Smooth muscle cell of the brain vasculature (primary cell): Measurements from ENCODE around the gene ZNF503.

ENCODE experiments used
- DNase-seq: peaks from one replicate; pipeline ENCODE4 v3.0.0-alpha.2; 2012; ENCODE audit warnings: low read depth, low spot score

Gene ZNF503

GRCh38 chr10:75401569-75402485 lies at the start of gene ZNF503:
Gene ZNF503 (minus strand): TSS chr10:75401764. CDS start chr10:75401419, 345 bp downstream.
- peak; percentile 86 for DNase-seq

DNA sequence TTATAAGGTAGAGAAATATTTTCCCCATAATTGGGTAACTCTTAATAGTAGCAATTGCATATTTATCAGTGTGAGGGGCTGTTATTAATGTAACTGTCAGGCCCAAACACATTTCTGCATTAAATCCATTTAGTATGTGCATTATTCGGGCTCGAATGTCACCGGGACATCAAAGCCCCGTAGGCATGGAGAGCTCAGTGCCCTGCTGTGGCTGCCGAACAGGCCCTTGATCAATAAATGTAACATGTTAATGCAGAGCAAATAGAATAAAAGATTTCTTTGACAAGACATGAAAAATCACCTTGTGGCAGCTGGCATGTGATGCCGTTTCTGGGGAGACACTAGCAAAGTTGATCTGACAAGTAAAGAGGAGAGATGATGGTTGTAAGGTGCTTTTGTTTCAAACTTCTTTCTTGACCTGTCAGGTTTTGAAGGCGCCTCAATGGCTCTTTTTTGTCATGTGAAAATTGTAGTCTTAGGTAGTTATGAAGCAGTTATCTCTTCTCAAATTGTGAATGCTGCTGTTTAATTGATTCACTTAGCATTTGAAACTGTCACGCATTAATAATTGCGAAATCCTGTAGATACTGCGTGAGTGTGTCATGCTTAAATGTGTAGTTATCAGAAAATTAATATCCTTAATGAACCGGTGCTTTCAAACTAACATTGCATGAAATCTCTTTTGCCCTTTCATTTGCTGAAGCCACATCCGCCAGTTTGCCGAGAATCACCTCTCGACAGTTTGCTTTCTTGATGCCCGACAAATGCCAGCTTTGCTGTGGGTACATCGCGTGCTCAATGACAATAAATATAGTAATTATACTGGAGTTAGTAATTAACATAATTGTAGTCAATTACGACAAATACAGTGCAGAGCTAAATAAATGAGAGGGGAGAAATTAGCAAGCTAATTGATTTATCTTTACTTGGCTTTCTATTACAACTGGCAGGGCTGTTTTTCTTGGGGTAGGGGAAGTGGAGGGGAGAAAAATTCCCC lies 49.4 kb upstream of the ZNF503 start:
- no peak for DNase-seq

DNA sequence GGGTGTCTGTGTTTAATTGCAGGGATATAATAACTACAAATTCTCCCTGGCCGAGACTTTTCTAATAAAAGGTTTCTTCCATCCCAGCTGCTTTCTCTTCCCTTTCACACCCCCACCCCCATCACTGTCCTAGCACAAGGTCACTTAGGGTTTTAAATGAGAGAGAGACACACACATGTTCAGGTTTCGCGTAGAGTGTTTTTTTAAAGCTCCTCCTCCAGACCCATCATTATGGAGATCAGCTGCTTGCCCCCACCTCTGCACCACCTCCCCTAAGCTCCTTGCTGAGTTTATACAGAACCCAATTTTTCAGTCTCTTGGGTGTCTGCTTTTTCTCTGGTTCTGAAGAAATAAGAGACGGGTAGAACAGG lies 48.5 kb upstream of the ZNF503 start:
- DNase-seq = no peak

GRCh38 chr10:75449382-75450074 lies 48.0 kb upstream of the ZNF503 start:
- no peak for DNase-seq

DNA sequence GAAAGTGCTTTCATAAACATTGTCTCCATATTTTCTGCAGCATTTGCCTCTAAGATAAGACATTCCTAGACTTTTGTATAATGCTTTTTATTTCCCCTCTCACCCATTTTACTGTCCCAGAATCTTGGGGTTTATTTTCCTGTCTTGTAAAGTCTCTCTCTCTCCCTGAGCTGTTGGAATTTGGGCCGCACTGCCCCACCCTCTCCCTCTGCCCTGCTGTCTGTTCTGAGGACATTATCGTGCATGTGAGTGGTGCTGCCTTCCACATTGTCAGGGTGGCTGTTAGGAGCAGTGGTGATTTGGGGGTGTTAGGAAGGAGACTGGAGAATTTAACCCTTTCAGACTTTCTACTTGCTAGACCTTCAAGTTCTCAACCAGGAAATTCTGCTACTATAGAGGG lies 46.6 kb upstream of the ZNF503 start:
- no peak for DNase-seq

- DNase-seq = no peak
Measured at GRCh38 chr10:75446508-75446907, 44.9 kb upstream of the ZNF503 start.

DNA sequence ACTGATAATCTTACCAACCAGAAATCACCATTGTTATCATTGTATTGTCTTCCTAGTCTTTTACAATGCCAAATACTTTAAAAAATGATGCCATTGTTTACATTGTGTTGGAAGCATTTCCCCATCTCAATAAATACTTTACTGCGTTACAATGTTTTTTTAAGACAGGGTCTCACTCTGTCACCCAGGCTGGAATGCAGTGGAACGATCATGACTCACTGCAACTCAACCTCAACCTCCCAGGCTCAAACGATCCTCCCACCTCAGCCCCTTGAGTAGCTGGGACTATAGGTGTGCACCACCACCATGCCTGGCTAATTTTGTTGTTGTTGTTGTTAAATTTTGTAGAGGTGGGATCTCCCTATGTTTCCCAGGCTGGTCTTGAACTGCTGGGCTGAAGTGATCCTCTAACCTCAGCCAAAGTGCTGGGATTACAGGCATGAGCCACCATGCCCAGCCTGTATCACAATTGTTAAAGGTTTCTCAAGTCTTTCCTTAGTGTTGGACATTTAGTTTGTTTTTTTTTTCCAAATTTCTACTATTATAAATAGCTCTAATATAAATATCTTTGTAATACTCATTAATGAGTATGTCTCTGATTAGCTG lies 43.3 kb upstream of the ZNF503 start:
- DNase-seq = no peak

GRCh38 chr10:75443362-75443761 lies 41.8 kb upstream of the ZNF503 start:
- no peak for DNase-seq

- no peak for DNase-seq
Measured at GRCh38 chr10:75441682-75442081, 40.1 kb upstream of the ZNF503 start.

DNA sequence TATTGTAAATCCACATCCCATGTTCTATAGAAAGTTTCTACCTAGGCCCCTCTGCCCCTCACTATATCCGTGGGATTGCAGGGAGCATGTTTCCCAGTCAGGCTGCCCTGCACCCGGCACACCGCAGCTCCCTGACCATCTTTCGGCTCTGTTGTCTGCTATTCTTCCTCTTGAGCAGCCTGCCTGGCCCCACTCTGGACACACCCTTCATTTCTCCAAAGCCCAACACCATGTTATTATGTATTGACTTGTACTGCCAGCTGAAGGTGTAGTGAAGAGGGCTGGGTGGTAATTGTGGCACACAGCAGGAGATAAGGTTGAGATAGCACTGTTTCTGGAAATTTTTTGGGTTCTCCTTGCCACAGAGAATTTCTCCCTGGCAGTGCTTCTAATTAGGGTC lies 39.6 kb upstream of the ZNF503 start:
- DNase-seq = no peak

DNA sequence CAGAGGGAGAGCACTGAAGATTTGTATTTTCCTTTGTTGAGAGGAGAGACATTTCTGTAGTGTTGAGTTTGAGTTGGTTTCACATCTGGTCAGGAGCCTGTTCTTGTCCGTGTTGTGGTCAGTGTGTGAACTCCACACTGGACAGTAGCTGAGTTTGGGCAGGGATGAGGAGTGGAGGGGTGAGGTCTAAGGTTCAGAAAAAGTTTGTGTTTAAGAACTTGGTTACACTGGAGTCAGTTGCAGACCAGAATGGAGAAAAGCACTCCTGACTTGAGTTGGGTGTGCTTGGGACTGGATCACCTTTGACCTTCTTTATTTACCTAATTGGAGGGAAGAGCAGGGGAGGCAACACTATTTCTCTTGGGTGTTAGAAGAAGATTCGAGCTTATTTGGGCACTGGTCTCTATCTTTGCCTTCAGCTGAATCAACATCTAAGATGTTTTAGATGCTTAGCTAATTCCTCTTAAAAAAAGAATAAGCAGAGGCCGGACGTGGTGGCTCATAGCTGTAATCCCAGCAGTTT lies 38.8 kb upstream of the ZNF503 start:
- no peak for DNase-seq

GRCh38 chr10:75439811-75440210 lies 38.2 kb upstream of the ZNF503 start:
- no peak for DNase-seq

DNA sequence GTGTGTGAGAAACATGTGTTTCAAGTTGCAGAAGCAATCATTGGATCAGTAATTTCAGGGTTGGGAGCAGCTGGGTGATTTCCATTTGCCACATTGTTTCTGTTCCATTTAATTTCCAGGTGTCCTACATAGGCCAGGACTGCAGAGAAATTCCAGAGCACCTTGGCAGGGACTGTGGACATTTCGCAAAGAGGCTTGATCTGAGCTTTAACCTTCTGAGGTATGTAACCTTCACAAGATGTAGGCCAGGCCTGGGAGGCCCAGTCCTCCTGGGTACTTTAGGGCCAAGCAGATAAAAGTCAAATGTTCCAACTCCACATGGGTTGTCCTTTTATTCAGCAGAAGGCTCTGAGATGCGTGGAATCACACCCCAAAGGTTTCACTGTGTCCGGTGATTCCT lies 36.7 kb upstream of the ZNF503 start:
- no peak for DNase-seq

DNA sequence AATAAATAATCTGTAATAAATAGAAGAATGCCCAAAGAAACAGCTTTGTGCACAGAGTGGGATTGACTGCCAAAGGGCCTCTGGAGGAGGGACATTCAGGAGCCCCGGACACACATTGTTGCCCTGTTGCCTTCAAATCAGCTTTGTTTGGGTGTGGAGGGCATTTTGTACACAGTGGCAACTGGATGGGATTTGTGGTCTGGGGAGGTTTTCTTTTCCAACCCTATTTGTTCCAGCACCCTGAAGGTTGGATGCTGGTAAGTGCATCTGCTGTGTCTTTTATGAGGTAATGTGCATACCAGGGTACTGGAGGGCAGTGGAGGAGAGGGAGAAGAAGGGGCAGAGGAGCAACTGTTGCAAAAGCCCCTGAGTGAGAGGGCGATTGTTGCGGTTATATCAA lies 36.1 kb upstream of the ZNF503 start:
- no peak for DNase-seq

DNA sequence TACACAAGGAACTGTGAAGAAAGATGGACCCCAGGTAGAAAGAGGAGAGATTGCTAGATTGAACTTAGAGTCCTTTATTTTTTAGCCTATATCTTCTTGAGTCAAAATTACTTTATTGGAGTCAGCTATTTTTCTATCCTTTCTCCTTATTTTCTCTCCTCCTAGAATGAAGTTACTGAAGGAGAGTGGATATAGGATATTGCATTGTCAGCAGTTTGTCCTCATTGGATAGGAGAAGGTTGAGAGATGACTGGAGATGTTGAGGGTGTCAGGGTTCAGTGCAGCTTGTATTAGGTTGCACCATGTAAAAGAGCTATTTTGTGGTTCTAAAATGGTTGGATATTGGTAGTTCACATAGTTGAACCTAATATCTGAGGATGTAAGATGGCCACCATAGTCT lies 35.3 kb upstream of the ZNF503 start:
- DNase-seq = no peak

- DNase-seq = no peak
Measured at GRCh38 chr10:75435291-75435690, 33.7 kb upstream of the ZNF503 start.

- no peak for DNase-seq
Measured at GRCh38 chr10:75434291-75434690, 32.7 kb upstream of the ZNF503 start.

GRCh38 chr10:75433216-75433615 lies 31.7 kb upstream of the ZNF503 start:
- DNase-seq = no peak

DNA sequence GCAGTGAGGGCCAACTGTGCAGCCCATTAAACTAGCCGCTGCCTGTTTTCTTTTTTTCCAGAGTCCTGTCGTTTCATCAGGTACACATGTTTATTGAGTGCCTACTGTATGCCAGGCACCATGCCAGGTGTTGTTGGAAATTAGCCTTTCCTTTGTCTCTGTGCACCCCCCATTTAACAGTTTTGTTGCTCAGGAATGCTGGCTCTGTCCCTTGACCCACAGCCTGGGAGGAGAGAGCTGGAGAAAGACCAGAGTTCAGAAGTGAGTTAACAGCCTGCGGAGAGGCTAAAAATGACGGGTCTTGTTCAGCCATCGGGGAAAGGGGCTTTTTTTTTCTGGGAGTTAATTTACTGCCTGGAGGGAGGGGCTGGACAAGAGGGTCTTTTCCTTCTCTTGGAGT lies 31.2 kb upstream of the ZNF503 start:
- no peak for DNase-seq

GRCh38 chr10:75432176-75432575 lies 30.6 kb upstream of the ZNF503 start:
- DNase-seq = no peak
